Peyer's patch (tissue), 4 donors: ENCODE data around the gene SOX13. TPM values are rescaled to one million over a fixed set of nuclear protein-coding genes. Genes with fewer than 3 reads are reported as not detected.

Source experiments
- DNase-seq, 3 donors: peaks; one replicate each; pipeline ENCODE4 v3.0.0-alpha.2; 2017 to 2019
- H3K27ac ChIP-seq, 4 donors: fragments of 200-600 bp; sonication (generic); one replicate each; pipeline ENCODE4 v1.5.1; 2016 to 2019
- H3K27me3 ChIP-seq, 2 donors: fragments of 200-600 bp; sonication (generic); one replicate each; pipeline ENCODE4 v1.5.1; 2019
- H3K36me3 ChIP-seq, 3 donors: fragments of 200-600 bp; sonication (generic); one replicate each; pipeline ENCODE4 v1.5.1; 2016 to 2019
- H3K4me1 ChIP-seq, 4 donors: fragments of 200-600 bp; sonication (generic); one replicate each; pipeline ENCODE4 v1.5.1; 2016 to 2019
- H3K4me3 ChIP-seq, 4 donors: fragments of 200-600 bp; sonication (generic); 1 replicate in 3 of 4; 2 replicates in 1 of 4; pipeline ENCODE4 v1.5.1; 2016 to 2019; ENCODE audit warnings: mild to moderate bottlenecking in 1 of 4
- H3K9me3 ChIP-seq, 4 donors: fragments of 200-600 bp; sonication (generic); one replicate each; pipeline ENCODE4 v1.5.1; 2016 to 2019; ENCODE audit warnings: mild to moderate bottlenecking in 1 of 4
- POLR2A ChIP-seq, 2 donors: fragments of 450-650 bp; IDR thresholded peaks; one replicate each; pipeline ENCODE4 v1.5.1; 2017; ENCODE audit warnings: antibody characterized with exemption in 2 of 2, mild to moderate bottlenecking in 2 of 2, moderate library complexity in 2 of 2
- total RNA-seq, 4 donors: library from RNA; depleted of rRNA; stranded (reverse); fragments of >200 nt; gene quantifications; one replicate each; pipeline ENCODE4 v1.1.0, GENCODE V29; 2016
- TF ChIP-seq, protein P1 (sequence below), 6 experiments: fragments of 450-650 bp in 4 of 6; fragments of 200-600 bp in 2 of 6; sonication (generic) in 1 of 6; IDR thresholded peaks; one replicate each; pipeline ENCODE4 v1.5.1; 2017 to 2019; ENCODE audit warnings: antibody characterized with exemption in 6 of 6, mild to moderate bottlenecking in 3 of 6, moderate library complexity in 1 of 6

Gene SOX13
- total RNA-seq, 4 donors from 2014 or later = 42.1 to 80.3 (median 59.0) TPM

DNA sequence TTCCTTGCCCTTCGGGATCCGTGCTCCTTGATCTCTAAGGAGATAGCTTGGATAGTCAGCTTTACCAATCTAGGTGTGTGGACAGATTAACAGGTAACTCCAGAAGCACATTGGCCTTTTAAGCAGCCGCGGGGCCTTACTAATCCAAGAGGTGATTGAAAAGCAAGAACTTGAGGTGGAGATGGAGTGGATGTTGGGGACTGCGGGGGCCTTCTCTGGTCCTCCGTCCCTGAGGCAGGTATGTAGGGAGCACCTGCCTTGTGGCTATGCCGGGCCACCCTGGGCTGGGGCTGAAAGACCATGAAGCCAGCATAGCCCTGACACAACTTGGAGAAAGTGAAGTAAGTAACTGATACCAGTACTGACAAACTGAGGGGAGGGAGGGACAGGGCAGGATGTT lies 10.6 kb downstream of the SOX13 start:
- Histone ChIP-seq H3K36me3 (no peaks in the 10 kb centered on the region), H3K27ac (peak overlapping the region in 3 of 4 donors; percentile 2 to 80 (median 17)), H3K4me1 (peaks cover 0 to 85% (median 2%) of the 10 kb centered on the region in 4 donors), H3K9me3 (no peaks in the 10 kb centered on the region), H3K4me3 (no peak overlapping the region), H3K27me3 (no peaks in the 10 kb centered on the region)
- TF ChIP-seq POLR2A (IDR thresholded peaks at IDR 0.05) = no peak
- TF ChIP-seq, protein P1, sequence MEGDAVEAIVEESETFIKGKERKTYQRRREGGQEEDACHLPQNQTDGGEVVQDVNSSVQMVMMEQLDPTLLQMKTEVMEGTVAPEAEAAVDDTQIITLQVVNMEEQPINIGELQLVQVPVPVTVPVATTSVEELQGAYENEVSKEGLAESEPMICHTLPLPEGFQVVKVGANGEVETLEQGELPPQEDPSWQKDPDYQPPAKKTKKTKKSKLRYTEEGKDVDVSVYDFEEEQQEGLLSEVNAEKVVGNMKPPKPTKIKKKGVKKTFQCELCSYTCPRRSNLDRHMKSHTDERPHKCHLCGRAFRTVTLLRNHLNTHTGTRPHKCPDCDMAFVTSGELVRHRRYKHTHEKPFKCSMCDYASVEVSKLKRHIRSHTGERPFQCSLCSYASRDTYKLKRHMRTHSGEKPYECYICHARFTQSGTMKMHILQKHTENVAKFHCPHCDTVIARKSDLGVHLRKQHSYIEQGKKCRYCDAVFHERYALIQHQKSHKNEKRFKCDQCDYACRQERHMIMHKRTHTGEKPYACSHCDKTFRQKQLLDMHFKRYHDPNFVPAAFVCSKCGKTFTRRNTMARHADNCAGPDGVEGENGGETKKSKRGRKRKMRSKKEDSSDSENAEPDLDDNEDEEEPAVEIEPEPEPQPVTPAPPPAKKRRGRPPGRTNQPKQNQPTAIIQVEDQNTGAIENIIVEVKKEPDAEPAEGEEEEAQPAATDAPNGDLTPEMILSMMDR (IDR thresholded peaks at IDR 0.05) = no peak
- no peak for DNase-seq

- Histone ChIP-seq H3K27ac (peak overlapping the region in 3 of 4 donors; percentile 2 to 83 (median 80)), H3K27me3 (no peaks in the 10 kb centered on the region), H3K9me3 (no peaks in the 10 kb centered on the region), H3K4me1 (peaks cover 0 to 82% (median 2%) of the 10 kb centered on the region in 4 donors), H3K4me3 (no peak overlapping the region), H3K36me3 (no peaks in the 10 kb centered on the region)
- TF ChIP-seq, protein P1 (IDR thresholded peaks at IDR 0.05) = no peak
- no peak for TF ChIP-seq POLR2A (IDR thresholded peaks at IDR 0.05)
- DNase-seq = peak in 2 of 3 donors; percentile 51 to 69
Observed at GRCh38 chr1:204084247-204084772, 11.4 kb downstream of the SOX13 start.

DNA sequence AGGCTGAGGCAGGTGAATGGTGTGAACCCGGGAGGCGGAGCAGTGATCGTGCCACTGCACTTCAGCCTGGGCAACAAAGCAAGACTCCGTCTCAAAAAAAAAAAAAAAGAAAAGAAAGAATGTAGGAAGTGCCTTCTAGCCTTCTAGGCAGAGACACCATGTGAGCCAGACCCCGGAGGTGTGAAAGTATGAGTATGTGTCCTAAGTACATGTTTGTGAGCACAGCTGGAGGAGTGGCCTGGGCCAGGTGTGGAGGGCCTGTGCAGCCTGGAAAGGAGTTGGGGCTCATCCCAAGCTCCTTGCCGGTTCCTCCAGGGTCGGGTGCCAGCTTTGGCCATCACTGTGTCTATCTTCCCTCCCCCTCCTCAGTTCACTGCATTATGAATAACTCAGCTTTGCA lies 13.0 kb downstream of the SOX13 start:
- peaks cover 0 to 82% (median 2%) of the 10 kb centered on the region in 4 donors for H3K4me1 ChIP-seq
- H3K27me3 ChIP-seq = no peaks in the 10 kb centered on the region
- H3K9me3 ChIP-seq = no peaks in the 10 kb centered on the region
- H3K36me3 ChIP-seq = no peaks in the 10 kb centered on the region
- peak in 1 of 3 donors; percentile 69 for DNase-seq
- TF ChIP-seq, protein P1 (IDR thresholded peaks at IDR 0.05) = no peak
- no peak for TF ChIP-seq POLR2A (IDR thresholded peaks at IDR 0.05)
- H3K4me3 ChIP-seq = no peak overlapping the region
- H3K27ac ChIP-seq = peak overlapping the region in 2 of 4 donors; percentile 43 to 83

DNA sequence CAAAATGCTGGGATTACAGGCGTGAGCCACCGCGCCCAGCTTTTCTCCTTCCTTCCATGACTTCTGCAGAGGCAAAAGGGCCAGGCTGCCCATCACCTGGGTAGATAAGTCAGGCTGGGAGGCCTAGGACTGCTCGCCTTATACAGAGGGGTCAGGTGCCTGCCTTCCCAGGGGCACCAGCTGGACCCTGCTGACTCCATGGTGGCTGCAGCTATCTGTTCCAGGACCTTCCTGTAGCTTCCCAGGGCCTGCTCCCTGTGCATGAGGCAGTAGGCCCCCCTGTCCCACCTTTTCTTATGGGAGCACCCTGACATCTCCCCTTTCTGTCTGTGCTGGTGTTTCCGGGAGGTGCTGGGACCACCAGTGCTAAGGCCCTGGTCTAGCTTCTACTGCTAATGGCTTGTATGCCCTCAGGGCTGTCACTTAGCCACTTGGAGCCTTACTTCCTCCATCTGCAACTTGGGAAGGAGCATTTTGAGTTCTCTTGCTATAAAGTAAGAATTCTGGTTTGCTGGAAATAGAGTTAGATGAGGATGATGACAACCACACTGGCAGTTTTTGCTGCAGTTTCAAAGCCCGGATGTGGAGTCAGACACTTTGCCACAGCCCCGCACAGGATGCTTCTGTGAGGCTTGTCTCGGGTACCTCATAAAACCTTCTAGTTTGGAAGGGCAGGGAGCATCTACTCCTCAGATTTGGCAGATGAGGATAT lies 14.4 kb downstream of the SOX13 start:
- Histone ChIP-seq H3K36me3 (no peaks in the 10 kb centered on the region), H3K27ac (peak overlapping the region; percentile 31 to 85 (median 68)), H3K4me1 (peaks cover 0 to 86% (median 2%) of the 10 kb centered on the region in 4 donors), H3K4me3 (no peak overlapping the region), H3K9me3 (no peaks in the 10 kb centered on the region), H3K27me3 (no peaks in the 10 kb centered on the region)
- TF ChIP-seq, protein P1 (IDR thresholded peaks at IDR 0.05) = no peak
- TF ChIP-seq POLR2A (IDR thresholded peaks at IDR 0.05) = no peak
- peak in 1 of 3 donors; percentile 25 for DNase-seq

DNA sequence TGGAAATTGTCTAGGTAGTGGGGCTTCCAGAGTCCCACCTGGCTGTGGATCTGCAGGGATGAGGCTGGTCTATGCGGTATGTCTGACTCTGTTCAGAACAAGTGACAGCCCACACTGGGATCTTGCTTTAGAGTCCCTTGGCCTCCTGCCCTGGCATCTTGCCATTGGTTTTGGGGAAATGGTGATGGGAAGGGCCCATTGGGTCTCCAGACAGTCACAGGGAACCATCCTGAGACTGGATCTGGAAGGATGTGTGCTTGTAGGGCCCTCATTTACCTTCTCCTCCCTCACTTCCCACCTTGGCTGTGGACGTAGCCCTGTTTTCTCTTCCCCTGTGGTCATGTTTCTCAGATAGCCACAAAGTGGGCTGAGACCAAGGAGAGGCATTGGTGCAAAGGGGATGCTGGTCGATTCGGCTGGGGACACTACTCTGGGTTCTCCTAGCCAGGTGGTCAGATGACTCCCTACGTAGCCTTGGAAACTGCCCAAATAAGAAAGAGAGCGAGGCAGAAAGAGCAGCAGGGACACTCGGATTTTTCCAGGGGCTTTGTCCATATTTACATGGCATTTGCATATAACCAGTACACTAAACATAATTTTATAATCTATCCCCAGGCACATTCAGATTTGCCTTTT lies 15.1 kb downstream of the SOX13 start:
- TF ChIP-seq POLR2A (IDR thresholded peaks at IDR 0.05) = no peak
- TF ChIP-seq, protein P1 (IDR thresholded peaks at IDR 0.05) = no peak
- DNase-seq = peak in 1 of 3 donors; percentile 58
- H3K27me3 ChIP-seq = no peaks in the 10 kb centered on the region
- H3K27ac ChIP-seq = peak overlapping the region; percentile 53 to 85 (median 70)
- no peaks in the 10 kb centered on the region for H3K36me3 ChIP-seq
- H3K4me3 ChIP-seq = peak overlapping the region in 2 of 4 donors; percentile 6 to 21
- H3K9me3 ChIP-seq = no peaks in the 10 kb centered on the region
- peaks cover 0 to 93% (median 2%) of the 10 kb centered on the region in 4 donors for H3K4me1 ChIP-seq
